A549 (cell line): ENCODE data around the gene CLDN14. TPM values are rescaled to one million over a fixed set of nuclear protein-coding genes. Genes with fewer than 3 reads are reported as not detected.
A peak's percentile ranks its signal among the peaks of the same experiment; 100 is the strongest.

ENCODE experiments used
- ATAC-seq, 2 experiments: fragments of 200-7000 bp in 1 of 2; fragments of >200 bp in 1 of 2; cut with Nextera tagmentation in 1 of 2; cut with Tn5 transposase in 1 of 2; 3 replicates each; pipeline versions ENCODE4 v1.8.0 to v1.9.1; 2018 to 2020; ENCODE audit warnings: mild to moderate bottlenecking in 1 of 2, moderate library complexity in 1 of 2
- CTCF ChIA-PET: fragments of 300-600 bp; sonication (Branson Sonifier 250); formaldehyde crosslinking; extraction: SDS; loops from one replicate; lab custom pipeline; 2021; ENCODE audit warnings: antibody characterized with exemption, inconsistent platforms; lab: Yijun Ruan, JAX
- POLR2A ChIA-PET: fragments of 350-600 bp; formaldehyde crosslinking; extraction: SDS; loops from one replicate; lab custom pipeline; 2021; ENCODE audit warnings: antibody characterized with exemption, inconsistent platforms; lab: Yijun Ruan, JAX
- DNase-seq, 2 experiments: peaks; one replicate each; pipeline versions ENCODE4 v3.0.0 to v3.0.0-alpha.2; 2011 to 2016; ENCODE audit warnings: low read depth in 1 of 2, low spot score in 1 of 2
- FAIRE-seq: peaks from 2 replicates; lab custom pipeline; 2011; peaks lifted over from hg19 to GRCh38; lab: Jason Lieb, UNC
- H3K27ac ChIP-seq, 2 experiments: fragments of >200 bp; sonication (Bioruptor Twin); formaldehyde crosslinking; 3 replicates each; pipeline ENCODE4 v1.5.1; 2016 to 2017
- H3K4me1 ChIP-seq: fragments of >200 bp; sonication (Bioruptor Twin); formaldehyde crosslinking; 3 replicates; pipeline ENCODE4 v1.6.1; 2016
- H3K4me2 ChIP-seq: fragments of >200 bp; sonication (Bioruptor Twin); formaldehyde crosslinking; 3 replicates; pipeline ENCODE4 v1.6.1; 2016
- H3K4me3 ChIP-seq: fragments of >200 bp; sonication (Bioruptor Twin); formaldehyde crosslinking; 3 replicates; pipeline ENCODE4 v1.5.1; 2016
- H3K9me3 ChIP-seq: fragments of >200 bp; sonication (Bioruptor Twin); formaldehyde crosslinking; 3 replicates; pipeline ENCODE4 v1.6.1; 2016
- ATOH8 ChIP-seq: fragments of 250-450 bp; sonication (Bioruptor Pico); IDR thresholded peaks from 2 replicates; pipeline ENCODE4 v1.5.0; 2020; ENCODE audit warnings: low read depth, mild to moderate bottlenecking, moderate library complexity
- BCL3 ChIP-seq: fragments of >200 bp; sonication (Bioruptor Twin); formaldehyde crosslinking; IDR thresholded peaks from 3 replicates; pipeline ENCODE4 v1.6.1; 2016
- CBX2 ChIP-seq: fragments of 200-600 bp; sonication (generic); IDR thresholded peaks from 2 replicates; pipeline ENCODE4 v1.6.1; 2016; ENCODE audit warnings: low read depth, mild to moderate bottlenecking, borderline replicate concordance
- CEBPB ChIP-seq, 2 experiments: fragments of >200 bp in 1 of 2; sonication (Bioruptor Twin) in 1 of 2; formaldehyde crosslinking in 1 of 2; IDR thresholded peaks; 2 replicates each; pipeline ENCODE4 v1.6.1; 2012 to 2016
- CHD2 ChIP-seq: fragments of 150-350 bp; IDR thresholded peaks from 2 replicates; pipeline ENCODE4 v1.6.1; 2014; ENCODE audit warnings: low read length; ENCODE audit not compliant: partially characterized antibody
- ELK1 ChIP-seq: fragments of 150-350 bp; IDR thresholded peaks from 2 replicates; pipeline ENCODE4 v1.6.1; 2014; ENCODE audit warnings: low read depth, mild to moderate bottlenecking, low read length
- ESRRA ChIP-seq: fragments of 150-350 bp; IDR thresholded peaks from 2 replicates; pipeline ENCODE4 v1.6.1; 2014; ENCODE audit warnings: mild to moderate bottlenecking, low read length, borderline replicate concordance
- FOSB ChIP-seq: fragments of 250-450 bp; sonication (Bioruptor Pico); IDR thresholded peaks from 2 replicates; pipeline ENCODE4 v1.5.0; 2020; ENCODE audit warnings: mild to moderate bottlenecking, moderate library complexity
- FOSL2 ChIP-seq, 2 experiments: fragments of 450-650 bp in 1 of 2; fragments of >200 bp in 1 of 2; sonication (Bioruptor Twin) in 1 of 2; formaldehyde crosslinking; IDR thresholded peaks; 2 replicates each; pipeline versions ENCODE4 v1.5.0 to v1.6.1; 2016 to 2020; ENCODE audit warnings: mild to moderate bottlenecking in 1 of 2, moderate library complexity in 1 of 2
- FOXS1 ChIP-seq: fragments of 250-450 bp; sonication (Bioruptor Pico); IDR thresholded peaks from 2 replicates; pipeline ENCODE4 v1.5.0; 2020; ENCODE audit warnings: mild to moderate bottlenecking, moderate library complexity
- HES2 ChIP-seq: fragments of >200 bp; sonication (Bioruptor Twin); formaldehyde crosslinking; IDR thresholded peaks from 2 replicates; pipeline ENCODE4 v1.6.1; 2016
- HOXA7 ChIP-seq: fragments of 250-450 bp; sonication (Bioruptor Pico); IDR thresholded peaks from 2 replicates; pipeline ENCODE4 v1.5.0; 2020; ENCODE audit warnings: mild to moderate bottlenecking, moderate library complexity
- HOXB5 ChIP-seq: fragments of 250-450 bp; sonication (Bioruptor Pico); IDR thresholded peaks from 2 replicates; pipeline ENCODE4 v1.5.0; 2020; ENCODE audit warnings: mild to moderate bottlenecking, moderate library complexity
- JUN ChIP-seq, 2 experiments: fragments of >200 bp; sonication (Bioruptor Twin); formaldehyde crosslinking; IDR thresholded peaks; 2 replicates in 1 of 2; 3 replicates in 1 of 2; pipeline ENCODE4 v1.6.1; 2016 to 2017
- JUNB ChIP-seq: fragments of >200 bp; sonication (Bioruptor Twin); formaldehyde crosslinking; IDR thresholded peaks from 2 replicates; pipeline ENCODE4 v1.6.1; 2016
- MAX ChIP-seq: IDR thresholded peaks from 2 replicates; pipeline ENCODE4 v1.6.1; 2012
- MAZ ChIP-seq: fragments of 150-350 bp; IDR thresholded peaks from 2 replicates; pipeline ENCODE4 v1.6.1; 2014; ENCODE audit warnings: antibody characterized with exemption, low read depth, low read length, borderline replicate concordance
- RFX5 ChIP-seq: fragments of 450-650 bp; IDR thresholded peaks from 2 replicates; pipeline ENCODE4 v1.7.1; 2014; ENCODE audit warnings: antibody characterized with exemption, mild to moderate bottlenecking, moderate library complexity
- SMC3 ChIP-seq: fragments of >200 bp; sonication (Bioruptor Twin); formaldehyde crosslinking; IDR thresholded peaks from 3 replicates; pipeline ENCODE4 v1.6.1; 2018; ENCODE audit warnings: inconsistent platforms
- TFCP2L1 ChIP-seq: fragments of 250-450 bp; sonication (Bioruptor Pico); IDR thresholded peaks from 2 replicates; pipeline ENCODE4 v1.5.0; 2021; ENCODE audit warnings: mild to moderate bottlenecking
- ZFP36 ChIP-seq: fragments of 450-650 bp; IDR thresholded peaks from 2 replicates; pipeline ENCODE4 v1.6.1; 2014; ENCODE audit warnings: borderline replicate concordance; ENCODE audit not compliant: partially characterized antibody
- WGBS: methylation state at CpG from one replicate; pipeline ENCODE4 v1.1.6; 2017; ENCODE audit errors: missing lambda C conversion rate; 5-methylcytosine and 5-hydroxymethylcytosine counted together
- polyA plus RNA-seq, 4 experiments: library from polyadenylated mRNA; depleted of rRNA in 3 of 4; stranded (reverse); fragments of >200 nt; fragmentation: RNase III in 1 of 4; extraction: RNeasy Plus Mini Kit Qiagen cat#74134 plus additional on column Dnase treatment in 1 of 4; gene quantifications; 2 replicates in 3 of 4; 3 replicates in 1 of 4; pipeline ENCODE4 v1.2.3, GENCODE V29; 2011 to 2017

The CLDN14 gene
- polyA plus RNA-seq, 2 of the 4 experiments (the other 2 are of a cell fraction) = not detected

GRCh38 chr21:36474591-36474990 lies 5.3 kb downstream of the CLDN14 start:
- H3K4me1 ChIP-seq = peaks cover 52% of the 10 kb centered on the region
- TF ChIP-seq CHD2 (no peak), CEBPB (IDR thresholded peaks at IDR 0.05) (no peak), RFX5 (no peak), HOXB5 (CRISPR knock-in tag) (no peak), ESRRA (no peak), SMC3 (no peak), JUNB (no peak), ELK1 (no peak), BCL3 (no peak), HOXA7 (CRISPR knock-in tag) (no peak)
- TF ChIP-seq, all 56 proteins: peak for 0
- 89% methylated on average over 6 of the region's 6 CpGs for WGBS
- Histone ChIP-seq H3K4me2 (no peak overlapping the region), H3K4me3 (no peak overlapping the region), H3K27ac (peak overlapping the region in 1 of 2 experiments; percentile 87; a peak in 2 of 6 replicates), H3K9me3 (peaks cover 9% of the 10 kb centered on the region; the same call in 2 of the 3 replicates)
- ChIA-PET CTCF (no interaction called here), POLR2A (no interaction called here)
- ATAC-seq (no peak), FAIRE-seq (no peak), DNase-seq (no peak)

- H3K4me2 ChIP-seq = no peak overlapping the region
- CTCF ChIA-PET = no interaction called here
- H3K9me3 ChIP-seq = peaks cover 9% of the 10 kb centered on the region; the same call in 2 of the 3 replicates
- H3K27ac ChIP-seq = peak overlapping the region; percentile 30 to 88; a peak in 4 of 6 replicates
- TF ChIP-seq ZFP36 = no peak
- TF ChIP-seq HOXA7 (CRISPR knock-in tag) = no peak
- TF ChIP-seq CBX2 = no peak
- TF ChIP-seq FOSL2 (IDR thresholded peaks at IDR 0.05) = no peak
- no peak for TF ChIP-seq FOSL2 (CRISPR knock-in tag; IDR thresholded peaks at IDR 0.05)
- no peak for TF ChIP-seq HES2
- peaks cover 39% of the 10 kb centered on the region for H3K4me1 ChIP-seq
- DNase-seq = no peak
- no peak overlapping the region for H3K4me3 ChIP-seq
- no peak for FAIRE-seq
- POLR2A ChIA-PET = no interaction called here
- WGBS = 85% methylated on average over 1 of the region's 1 CpG
- ATAC-seq = no peak
These were observed 6.7 kb downstream of the CLDN14 start for GRCh38 chr21:36473203-36473602.

- ATAC-seq (no peak), FAIRE-seq (no peak), DNase-seq (no peak)
- Histone ChIP-seq H3K27ac (peak overlapping the region; percentile 70 to 88), H3K4me2 (peak overlapping the region; percentile 39; the same call in 2 of the 3 replicates), H3K9me3 (peaks cover 9% of the 10 kb centered on the region; the same call in 2 of the 3 replicates), H3K4me1 (peaks cover 31% of the 10 kb centered on the region), H3K4me3 (no peak overlapping the region)
- POLR2A ChIA-PET = no interaction called here
- 96% methylated on average over 2 of the region's 2 CpGs for WGBS
- CTCF ChIA-PET = no interaction called here
- TF ChIP-seq FOSB (CRISPR knock-in tag) = no peak
- TF ChIP-seq MAX = no peak
- TF ChIP-seq ATOH8 (CRISPR knock-in tag) = no peak
- no peak for TF ChIP-seq TFCP2L1 (CRISPR knock-in tag)
- TF ChIP-seq JUN (IDR thresholded peaks at IDR 0.05) = no peak
- no peak for TF ChIP-seq FOXS1 (CRISPR knock-in tag)
- TF ChIP-seq MAZ = no peak
- no peak for TF ChIP-seq HOXB5 (CRISPR knock-in tag)
These were observed 7.5 kb downstream of the CLDN14 start for GRCh38 chr21:36472377-36472776.
